HL-60/S4 treated with retinoic acid at 250 ng/mL for 4 days and 3 days (cell line): ENCODE data around the gene EDEM2.
"Not testable (repeated sequence)": the region's sequence is repeated elsewhere in the genome, so short reads cannot be mapped to it uniquely, and the experiment has no call there.

Source experiments
- in situ Hi-C: fragments of 300-500 bp; cut with MboI; formaldehyde crosslinking; loops from 2 replicates; pipeline ENCODE4 v1.7.0; 2022; ENCODE audit warnings: low sequenced_read_pairs

EDEM2 gene

DNA sequence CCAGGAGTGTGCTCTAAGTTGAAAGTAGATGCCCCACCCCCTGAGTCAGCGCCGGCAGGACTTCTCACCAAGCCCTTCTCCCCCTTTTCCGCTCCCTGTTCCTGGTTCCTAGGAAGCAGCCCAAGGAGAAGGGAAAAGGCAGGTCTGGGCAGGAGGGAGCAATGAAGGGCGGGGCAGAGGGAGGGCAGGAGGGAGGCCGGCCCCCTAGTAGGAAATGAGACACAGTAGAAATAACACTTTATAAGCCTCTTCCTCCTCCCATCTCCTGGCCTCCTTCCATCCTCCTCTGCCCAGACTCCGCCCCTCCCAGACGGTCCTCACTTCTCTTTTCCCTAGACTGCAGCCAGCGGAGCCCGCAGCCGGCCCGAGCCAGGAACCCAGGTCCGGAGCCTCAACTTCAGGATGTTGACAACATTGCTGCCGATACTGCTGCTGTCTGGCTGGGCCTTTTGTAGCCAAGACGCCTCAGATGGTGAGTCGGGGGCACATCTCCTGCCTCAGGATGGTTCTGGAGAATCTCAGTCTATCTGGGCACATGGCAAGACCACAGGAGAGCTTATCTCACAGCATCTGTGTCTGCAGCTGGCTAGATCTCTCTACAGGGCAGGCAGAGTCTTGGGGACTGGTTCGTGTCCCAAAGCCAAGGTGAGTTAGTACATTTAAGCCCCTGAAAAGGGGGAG is 24.8 kb upstream of the EDEM2 start, which contains the start of gene PROCR:
TSS of gene PROCR (plus strand) at position 320 of the 681 bp plus-strand sequence. CDS start at position 403, 83 bp downstream.
- in situ Hi-C loops: loop anchor here (25.0 kb wide), 1 partner anchor 90 kb away; no protein-coding TSS in a partner anchor

DNA sequence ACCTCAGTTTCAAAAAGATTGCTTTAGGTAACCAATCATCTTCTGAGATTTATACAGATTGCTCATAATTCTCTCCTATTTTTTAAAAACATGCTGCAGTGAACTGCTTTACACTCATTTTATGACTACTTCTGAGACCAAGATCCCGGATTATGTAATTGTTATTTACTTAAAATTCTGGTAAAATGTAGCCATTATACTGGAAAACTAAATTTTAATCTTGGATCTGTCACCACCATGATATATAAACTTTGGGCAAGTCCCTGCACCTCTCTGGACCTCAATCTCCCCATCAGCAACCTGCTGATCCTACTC is 24.3 kb upstream of the EDEM2 start:
- in situ Hi-C loops: loop anchor here (25.0 kb wide), 1 partner anchor 91 kb away; no protein-coding TSS in a partner anchor

DNA sequence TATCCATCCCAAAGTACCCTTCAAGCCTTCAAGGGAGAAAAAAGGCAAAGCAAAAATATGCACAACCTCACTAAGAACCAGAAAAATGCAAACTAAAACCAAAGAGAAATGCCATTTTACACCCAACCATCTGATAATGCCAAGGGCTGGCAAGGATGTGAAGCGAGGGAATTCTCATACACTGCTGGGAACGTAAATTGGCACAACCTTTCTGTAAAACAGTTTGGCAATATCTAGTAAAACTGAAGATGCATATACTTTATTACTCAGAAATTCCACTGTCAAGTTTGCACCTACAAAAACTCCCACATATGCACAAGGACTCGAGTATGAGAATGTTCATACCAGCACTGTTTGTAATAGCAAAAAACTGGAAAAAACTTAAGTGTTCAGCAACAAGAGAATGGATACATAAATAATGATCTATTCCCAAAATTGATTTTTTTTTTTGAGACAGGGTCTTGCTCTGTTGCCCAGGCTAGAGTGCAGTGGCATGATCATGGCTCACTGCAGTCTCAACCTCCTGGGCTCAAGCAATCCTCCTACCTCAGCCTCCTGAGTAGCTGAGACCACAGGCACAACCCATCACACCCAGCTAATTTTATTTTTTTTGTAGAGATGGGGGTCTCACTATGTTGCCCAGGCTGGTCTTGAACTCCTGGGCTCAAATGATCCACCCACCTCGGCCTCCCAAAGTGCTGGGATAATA is 21.7 kb upstream of the EDEM2 start:
- in situ Hi-C loops: loop anchor here (25.0 kb wide), 1 partner anchor 93 kb away; no protein-coding TSS in a partner anchor

DNA sequence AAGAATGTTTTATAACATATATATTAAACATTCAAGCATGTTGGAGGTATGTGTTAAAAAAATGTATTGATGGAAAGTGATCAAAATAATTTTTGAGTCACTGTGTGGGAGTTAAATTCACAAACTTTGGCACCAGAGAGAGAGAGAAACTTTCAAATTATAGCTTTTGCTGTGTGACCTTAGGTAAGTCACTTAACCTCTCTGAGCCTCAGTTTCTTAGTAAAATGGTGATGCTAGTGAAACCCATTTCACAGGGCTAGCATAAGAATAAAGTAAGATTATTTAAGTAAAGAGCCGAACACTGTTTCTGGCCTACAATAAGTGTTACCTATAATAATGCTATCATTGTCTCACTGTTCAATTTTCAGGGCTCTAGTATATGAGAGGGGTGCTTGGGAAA is 20.7 kb upstream of the EDEM2 start:
- in situ Hi-C loops: loop anchor here (25.0 kb wide), 1 partner anchor 95 kb away; no protein-coding TSS in a partner anchor

DNA sequence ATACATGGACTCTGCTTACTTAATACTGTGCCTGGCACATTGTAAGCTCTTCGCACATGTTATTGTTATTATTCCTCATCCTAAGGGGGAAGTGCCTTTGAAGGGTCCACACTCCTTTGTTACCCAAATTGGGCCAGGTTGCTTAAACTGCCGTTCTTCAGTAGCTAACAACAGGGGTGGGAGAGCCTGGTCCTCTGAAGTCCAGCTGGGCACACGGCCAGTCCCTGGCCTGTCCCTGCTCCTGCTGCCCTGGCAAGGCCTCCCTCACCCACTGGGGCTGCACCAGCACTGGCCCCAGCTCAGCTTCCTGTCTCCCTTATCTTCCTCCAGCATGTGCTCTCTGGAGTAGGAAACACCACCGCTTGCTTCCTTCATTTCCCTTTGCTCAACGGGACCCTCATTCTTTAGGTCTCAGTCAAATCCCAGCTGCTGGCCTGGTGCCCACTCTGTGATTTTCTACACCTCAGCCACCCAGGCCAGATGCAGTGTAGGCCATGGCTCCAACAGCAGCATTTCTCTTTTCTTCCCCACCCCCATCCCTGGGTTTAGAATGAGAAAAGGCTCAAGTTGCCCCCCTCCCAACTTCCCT is 19.2 kb upstream of the EDEM2 start:
- in situ Hi-C loops: loop anchor here (25.0 kb wide), 1 partner anchor 96 kb away; no protein-coding TSS in a partner anchor

DNA sequence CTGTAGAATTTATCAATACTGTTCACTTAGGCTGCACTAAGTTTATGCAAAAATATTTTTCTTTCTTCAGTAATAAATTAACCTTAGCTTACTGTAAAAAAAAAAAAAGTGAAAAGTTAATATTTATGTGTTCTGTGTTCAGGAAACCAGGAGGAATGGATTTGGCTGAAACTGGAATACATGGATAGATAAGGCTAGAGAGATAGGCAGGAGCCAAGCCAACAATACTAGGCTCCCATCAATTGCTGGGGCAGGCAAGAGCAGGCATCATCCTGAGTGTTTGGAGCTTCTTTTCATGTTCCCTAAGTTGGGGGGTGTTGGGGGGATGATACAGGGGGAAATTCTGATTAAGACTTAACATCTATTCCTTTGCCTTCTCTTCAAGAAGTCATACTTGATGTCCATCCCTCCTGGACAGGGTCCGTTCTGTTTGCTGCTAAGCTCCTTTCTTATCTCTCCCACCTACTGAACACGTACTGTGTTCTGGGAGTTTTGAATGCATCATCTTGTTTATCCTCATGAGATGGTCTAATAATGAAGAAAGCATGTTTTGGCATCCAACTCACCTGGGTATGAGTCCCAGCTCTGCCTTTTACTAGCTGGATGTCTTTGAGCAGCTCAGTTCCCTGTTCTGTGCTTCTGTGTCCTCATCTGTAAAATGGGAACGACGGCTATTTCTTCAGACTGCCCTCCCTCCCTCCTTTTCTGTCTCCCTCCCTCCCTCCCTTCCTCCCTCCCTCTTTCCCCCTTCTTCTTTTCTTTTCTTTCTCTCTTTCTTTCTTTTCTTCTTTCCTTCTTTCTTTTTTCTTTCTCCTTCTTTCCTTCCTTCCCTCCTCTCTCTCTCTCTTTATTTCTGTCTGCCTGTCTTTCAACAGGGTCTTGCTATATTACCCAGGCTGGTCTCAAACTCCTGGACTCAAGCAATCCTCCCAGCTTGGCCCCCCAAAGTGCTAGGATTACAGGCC is 18.4 kb upstream of the EDEM2 start:
- in situ Hi-C loops: loop anchor here (25.0 kb wide), 1 partner anchor 97 kb away; no protein-coding TSS in a partner anchor

DNA sequence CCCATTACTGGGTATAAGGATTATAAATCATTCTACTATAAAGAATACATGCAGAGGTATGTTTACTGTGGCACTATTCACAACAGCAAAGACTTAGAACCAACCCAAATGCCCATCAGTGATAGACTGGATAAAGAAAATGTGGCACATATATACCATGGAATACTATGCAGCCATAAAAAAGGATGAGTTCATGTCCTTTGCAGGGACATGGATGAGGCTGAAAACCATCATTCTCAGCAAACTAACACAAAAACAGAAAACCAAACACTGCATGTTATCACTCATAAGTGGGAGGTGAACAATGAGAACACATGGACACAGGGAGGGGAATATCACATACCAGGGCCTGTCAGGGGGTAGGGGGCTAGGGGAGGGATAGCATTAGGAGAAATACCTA is 17.4 kb upstream of the EDEM2 start:
- in situ Hi-C loops: loop anchor here (25.0 kb wide), 1 partner anchor 98 kb away; no protein-coding TSS in a partner anchor

DNA sequence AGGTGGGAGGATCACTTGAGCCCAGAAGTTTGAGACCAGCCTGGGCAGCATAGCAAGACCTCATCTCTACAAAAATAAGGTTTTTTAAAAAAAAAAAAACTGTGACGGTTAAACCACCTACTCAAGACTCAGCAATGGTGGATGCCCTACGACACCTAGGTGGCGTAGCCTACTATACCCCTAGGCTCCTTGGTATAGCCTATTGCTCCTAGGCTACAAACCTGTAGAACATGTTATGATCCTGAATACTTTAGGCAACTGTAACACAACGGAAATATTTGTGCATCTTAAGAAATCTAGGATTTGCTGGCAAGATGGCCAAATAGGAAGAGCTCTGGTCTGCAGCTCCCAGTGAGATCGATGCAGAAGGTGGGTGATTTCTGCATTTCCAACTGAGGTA is 13.2 kb upstream of the EDEM2 start:
- in situ Hi-C loops: loop anchor here (25.0 kb wide), 1 partner anchor 102 kb away; no protein-coding TSS in a partner anchor

DNA sequence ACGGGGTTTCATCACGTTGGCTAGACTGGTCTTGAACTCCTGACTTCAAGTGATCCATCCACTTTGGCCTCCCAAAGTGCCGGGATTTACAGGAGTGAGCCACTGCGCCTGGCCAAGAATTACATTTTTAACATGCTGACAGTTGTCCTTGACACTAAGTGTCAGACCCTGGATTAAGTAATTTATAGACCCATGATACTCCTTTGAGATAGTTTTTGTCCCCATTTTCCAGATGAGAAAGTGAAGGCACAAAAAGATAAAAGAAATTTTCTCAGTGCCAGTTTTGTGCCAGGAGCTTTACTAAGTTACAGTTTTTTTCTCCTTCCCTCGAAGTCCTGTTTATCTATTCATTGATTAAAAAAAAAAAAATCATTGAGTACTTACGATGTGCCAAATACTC is 9.8 kb upstream of the EDEM2 start:
- in situ Hi-C loops: loop anchor here (25.0 kb wide), 1 partner anchor 105 kb away; no protein-coding TSS in a partner anchor

DNA sequence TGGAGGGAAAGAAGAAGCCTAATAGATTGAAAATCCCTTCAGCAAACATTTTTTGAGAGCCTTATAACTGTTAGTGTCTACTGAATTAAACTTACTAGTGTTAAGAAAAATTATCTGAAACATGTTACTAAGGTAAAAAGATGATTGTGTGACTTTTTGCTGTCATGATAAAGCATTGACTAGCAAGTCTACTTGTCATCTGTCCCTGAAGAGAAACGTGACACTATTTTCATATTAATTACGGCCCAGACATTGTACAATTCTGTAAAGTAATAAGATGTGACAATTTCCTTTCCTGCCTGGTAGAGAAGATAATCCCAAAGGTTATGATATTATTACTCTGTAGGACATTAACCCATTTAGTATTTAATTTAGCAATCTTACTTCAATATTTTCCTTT is 8.8 kb upstream of the EDEM2 start:
- in situ Hi-C loops: loop anchor here (25.0 kb wide), 1 partner anchor 106 kb away; no protein-coding TSS in a partner anchor

DNA sequence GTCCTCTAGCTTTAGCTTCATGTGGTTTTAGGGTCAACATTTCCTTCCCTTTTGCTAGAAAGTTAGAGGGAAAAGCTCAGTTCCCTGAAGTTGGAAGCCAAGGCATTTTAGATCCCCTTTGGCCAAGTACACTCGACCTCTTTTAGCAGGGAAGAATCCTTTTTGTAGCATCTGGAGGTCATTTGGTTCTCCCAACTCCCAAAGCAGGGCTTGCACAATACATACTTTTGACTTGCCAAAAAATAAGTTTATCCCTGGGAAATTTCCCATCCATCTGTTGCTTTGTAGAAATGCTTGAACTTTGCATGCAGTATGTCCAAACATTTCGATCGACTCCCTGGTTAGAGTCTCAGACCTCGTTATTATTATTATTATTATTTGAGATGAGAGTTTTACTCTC is 4.6 kb upstream of the EDEM2 start:
- in situ Hi-C loops: loop anchor here (25.0 kb wide), 1 partner anchor 111 kb away; no protein-coding TSS in a partner anchor

DNA sequence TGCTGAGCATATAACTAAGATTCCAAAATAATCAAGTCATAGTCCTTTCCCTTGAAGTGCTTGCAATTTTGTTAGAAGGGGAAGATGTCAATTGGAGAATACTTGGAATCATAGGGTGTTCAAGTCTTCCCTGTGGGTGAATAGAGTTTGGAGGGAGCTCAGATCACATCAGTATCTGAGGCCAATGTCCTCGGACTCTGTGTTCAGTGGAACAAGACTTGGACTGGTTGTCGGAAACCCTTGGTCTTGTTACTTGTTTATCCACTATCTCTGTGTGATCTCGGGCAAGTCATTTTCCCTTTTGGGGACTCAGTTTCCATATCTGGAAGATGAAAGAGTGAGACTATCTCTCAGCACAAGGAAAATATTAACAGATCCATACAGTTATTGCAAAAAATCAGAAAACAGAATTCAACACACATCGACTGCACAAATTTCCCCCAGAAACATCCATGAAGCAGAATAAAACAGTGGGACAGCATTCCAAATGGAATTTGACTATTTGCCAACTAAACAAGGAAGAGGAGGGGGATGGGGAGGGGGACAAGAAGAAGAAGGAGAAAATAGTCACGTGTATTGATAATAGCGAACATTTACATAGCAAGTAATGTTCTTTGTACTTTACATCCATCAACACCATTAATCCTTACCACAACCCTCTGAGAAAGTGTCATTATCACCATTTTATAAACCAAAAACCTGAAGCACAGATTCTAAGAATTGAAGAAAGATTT is 3.9 kb upstream of the EDEM2 start:
- in situ Hi-C loops: loop anchor here (25.0 kb wide), 1 partner anchor 111 kb away; no protein-coding TSS in a partner anchor

DNA sequence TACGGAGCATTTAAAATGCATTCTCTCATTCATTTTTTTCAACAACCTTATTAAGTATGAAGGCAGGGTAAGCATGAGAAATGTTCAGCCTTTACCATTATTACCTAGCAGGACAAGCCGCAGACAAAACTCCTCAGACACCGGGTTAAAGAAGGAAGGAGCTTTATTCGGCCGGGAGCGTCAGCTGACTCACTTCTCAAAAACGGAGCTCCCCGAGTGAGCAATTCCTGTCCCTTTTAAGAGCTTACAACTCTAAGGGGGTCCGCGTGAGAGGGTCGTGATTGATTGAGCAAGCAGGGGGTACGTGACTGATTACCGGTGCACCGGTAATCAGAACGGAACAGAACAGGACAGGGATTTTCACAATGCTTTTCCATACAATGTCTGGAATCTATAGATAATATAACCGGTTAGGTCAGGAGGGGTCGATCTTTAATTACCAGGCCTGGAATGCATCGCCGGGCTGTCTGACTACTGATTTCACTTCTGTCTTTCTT is 487 bp upstream of the EDEM2 start:
- in situ Hi-C loops: not testable (repeated sequence)

DNA sequence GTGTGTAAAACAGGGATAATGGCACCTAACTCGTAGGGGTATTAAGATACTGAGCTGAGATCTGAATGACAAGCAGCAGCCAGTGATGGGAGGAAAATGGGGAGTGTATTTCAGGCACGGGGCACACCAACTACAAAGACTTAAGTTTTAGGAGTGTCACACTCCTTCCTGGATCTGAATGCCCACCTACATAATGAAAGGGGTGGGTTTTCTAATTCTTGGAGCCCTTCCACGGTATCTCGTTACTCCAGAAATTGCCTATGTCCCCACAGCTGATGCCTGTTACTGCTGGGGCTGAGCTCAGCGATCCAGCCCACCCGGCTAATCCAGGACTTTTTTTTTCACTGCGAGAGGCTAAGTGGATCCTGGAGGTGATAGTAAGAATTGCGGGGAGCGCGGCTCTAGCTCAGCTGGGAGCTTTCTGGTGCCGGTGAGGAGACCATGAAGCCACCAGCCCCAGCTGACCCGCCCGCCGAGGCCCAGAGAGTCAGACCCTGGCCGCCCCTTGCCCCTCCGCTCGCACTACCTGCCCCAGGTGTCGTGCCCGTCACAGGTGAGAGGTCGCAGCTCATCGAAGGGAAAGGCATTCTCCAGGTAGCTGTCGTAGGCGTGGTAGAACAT is 727 bp downstream of the EDEM2 start:
- in situ Hi-C loops: no loop called here

DNA sequence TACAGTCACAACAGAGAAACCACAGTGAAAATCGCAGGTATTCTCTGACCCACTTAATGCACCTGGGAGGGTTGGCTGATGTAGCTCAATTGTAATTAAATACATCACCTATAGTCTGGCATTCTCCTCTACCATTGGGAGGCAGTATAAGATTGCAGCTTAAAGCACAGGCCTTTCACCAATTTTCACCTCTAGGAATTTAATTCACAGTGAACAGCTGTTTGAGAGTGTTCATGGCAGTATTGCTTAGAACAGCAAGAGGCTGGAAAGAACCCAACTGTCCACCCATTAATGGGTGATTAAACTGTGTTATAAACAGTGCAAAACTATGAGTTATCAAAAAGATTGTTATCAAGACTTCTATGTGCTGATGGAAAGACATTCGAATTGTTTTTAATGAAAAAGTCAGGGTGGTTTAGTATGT is 2.0 kb downstream of the EDEM2 start:
- in situ Hi-C loops: no loop called here

DNA sequence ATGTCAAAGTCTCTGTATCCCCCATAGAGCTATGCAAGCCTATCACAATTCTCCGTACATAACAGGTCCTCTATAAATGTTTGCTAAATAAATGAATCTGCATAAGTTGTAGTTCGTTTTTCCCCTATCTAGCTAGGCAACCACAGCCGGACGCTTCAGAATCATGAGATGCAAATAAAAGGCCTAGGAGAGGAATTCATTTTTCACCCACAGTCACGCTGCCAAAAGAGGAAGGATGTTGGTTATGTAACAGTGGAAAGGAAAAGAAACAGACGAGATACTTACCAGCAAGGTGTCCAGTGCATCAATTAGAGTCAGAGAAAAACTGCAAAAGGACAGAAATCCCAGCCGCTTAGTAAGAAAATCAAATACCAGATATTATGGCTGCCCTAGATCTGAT is 2.4 kb downstream of the EDEM2 start:
- in situ Hi-C loops: no loop called here

DNA sequence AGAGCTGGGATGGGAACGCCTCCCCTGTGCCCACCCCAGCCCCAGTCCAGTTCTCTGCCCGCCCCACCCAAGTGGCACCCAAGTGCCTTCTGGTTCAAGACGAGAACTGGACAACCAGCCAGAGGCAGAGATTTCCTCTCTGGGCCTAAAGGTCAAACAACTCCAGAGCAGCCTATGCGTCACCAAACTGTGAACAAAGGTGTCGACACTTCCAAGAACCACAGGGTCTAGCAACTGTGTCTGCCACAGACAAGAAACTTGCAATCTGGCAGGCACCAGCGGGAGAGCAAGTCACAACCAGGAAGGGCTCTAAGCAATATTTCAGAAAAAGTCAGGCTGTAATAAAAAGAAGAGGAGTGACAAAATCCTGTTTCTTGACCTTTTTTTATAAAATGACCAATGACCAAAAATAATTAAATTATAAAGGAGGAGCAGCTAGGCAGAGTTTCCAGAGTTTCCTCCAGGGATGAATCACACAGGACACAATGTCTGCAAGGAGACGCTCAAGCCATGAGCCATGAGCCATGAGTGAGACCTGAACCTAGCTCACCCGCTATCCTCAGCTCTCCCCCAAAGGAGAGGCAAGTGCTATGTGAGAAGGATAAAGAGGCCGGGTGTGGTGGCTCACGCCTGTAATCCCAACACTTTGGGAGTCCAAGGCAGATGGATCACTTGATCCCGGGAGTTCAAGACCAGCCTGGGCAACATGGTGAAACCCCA is 11.1 kb downstream of the EDEM2 start:
- in situ Hi-C loops: no loop called here

DNA sequence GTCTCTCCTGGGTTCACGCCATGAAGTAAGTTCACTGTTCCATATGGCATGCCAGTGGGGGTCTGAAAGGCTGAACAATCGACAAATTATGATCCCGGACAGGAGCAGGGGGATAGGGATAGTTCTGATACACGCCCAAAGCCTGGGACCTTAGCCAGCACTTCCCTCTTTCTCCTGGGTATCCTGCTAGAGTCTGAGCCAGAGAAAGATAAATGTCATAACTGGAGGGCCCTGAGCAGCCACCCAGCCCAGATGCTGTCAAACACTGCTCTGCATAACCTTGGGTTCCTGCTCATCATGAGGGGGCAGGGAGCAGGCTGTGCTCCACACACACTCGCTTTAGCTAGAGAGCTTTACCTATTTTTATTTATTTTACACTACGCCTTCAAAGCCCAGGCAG is 12.3 kb downstream of the EDEM2 start:
- in situ Hi-C loops: no loop called here
